ENCODE results near the gene DCAF10. TPM values are rescaled to one million over a fixed set of nuclear protein-coding genes. Genes with fewer than 3 reads are reported as not detected.

Gene DCAF10
- total RNA-seq, 1 donor, result 24.5 TPM

- peak; percentile 92 for DNase-seq (ENCODE audit: low read depth)
- peak within 1 kb of the TSS; percentile 75 for H3K4me3 ChIP-seq (ENCODE audit: low read depth, low read length)
- TF ChIP-seq CTCF (IDR thresholded peaks at IDR 0.05; ENCODE audit: insufficient read depth, low read length), result peak; percentile 95
These were observed 103.2 kb downstream of the DCAF10 start, which contains the start of gene SLC25A51 for GRCh38 chr9:37903647-37904444. Gene SLC25A51, minus strand, starts transcription at chr9:37904127. Its CDS starts 15,577 bp downstream, at chr9:37888550.

- H3K4me3 ChIP-seq (ENCODE audit: low read depth, low read length), result peak overlapping the region; percentile 75
- peak; percentile 65 for DNase-seq (ENCODE audit: low read depth)
- no peak for TF ChIP-seq CTCF (IDR thresholded peaks at IDR 0.05; ENCODE audit: insufficient read depth, low read length)
These were observed 104.0 kb downstream of the DCAF10 start for GRCh38 chr9:37904445-37905130.

GRCh38 chr9:37905131-37905505, 104.5 kb downstream of the DCAF10 start:
- TF ChIP-seq CTCF (IDR thresholded peaks at IDR 0.05; ENCODE audit: insufficient read depth, low read length), result no peak
- peak overlapping the region; percentile 75 for H3K4me3 ChIP-seq (ENCODE audit: low read depth, low read length)
- no peak for DNase-seq (ENCODE audit: low read depth)

- no peak for TF ChIP-seq CTCF (IDR thresholded peaks at IDR 0.05; ENCODE audit: insufficient read depth, low read length)
- H3K4me3 ChIP-seq (ENCODE audit: low read depth, low read length), result no peak overlapping the region
- DNase-seq (ENCODE audit: low read depth), result no peak
These were observed 105.2 kb downstream of the DCAF10 start for GRCh38 chr9:37905776-37906175.

GRCh38 chr9:37906312-37907239, 106.0 kb downstream of the DCAF10 start:
- no peak for DNase-seq (ENCODE audit: low read depth)
- no peak overlapping the region for H3K4me3 ChIP-seq (ENCODE audit: low read depth, low read length)
- TF ChIP-seq CTCF (IDR thresholded peaks at IDR 0.05; ENCODE audit: insufficient read depth, low read length), result no peak

GRCh38 chr9:37908283-37908682, 107.7 kb downstream of the DCAF10 start:
- no peak for TF ChIP-seq CTCF (IDR thresholded peaks at IDR 0.05; ENCODE audit: insufficient read depth, low read length)
- H3K4me3 ChIP-seq (ENCODE audit: low read depth, low read length), result no peak overlapping the region
- DNase-seq (ENCODE audit: low read depth), result no peak

Data from fibroblast of the aortic adventitia (primary cell).